IMR-90 (cell line): Measurements from ENCODE around the gene PLEKHG7.
"Not testable (repeated sequence)": the region's sequence is repeated elsewhere in the genome, so short reads cannot be mapped to it uniquely, and the experiment has no call there.

Experiments
- CHD1 ChIP-seq: IDR thresholded peaks from 2 replicates; pipeline ENCODE4 v1.6.1; 2012; ENCODE audit warnings: low read depth, low read length, improper control_type of control experiment
- ELK1 ChIP-seq: fragments of 150-350 bp; IDR thresholded peaks from 2 replicates; pipeline ENCODE4 v1.6.1; 2016; ENCODE audit warnings: low read depth, mild to moderate bottlenecking, low read length, moderate library complexity, borderline replicate concordance
- FOS ChIP-seq: fragments of 150-350 bp; IDR thresholded peaks from 2 replicates; pipeline ENCODE4 v1.6.1; 2016; ENCODE audit warnings: low read depth, low read length
- MAFK ChIP-seq: IDR thresholded peaks from 2 replicates; pipeline ENCODE4 v1.6.1; 2012; ENCODE audit warnings: low read depth, low read length, improper control_type of control experiment
- POLR2A ChIP-seq: IDR thresholded peaks from 2 replicates; pipeline ENCODE4 v1.6.1; 2012; ENCODE audit warnings: mild to moderate bottlenecking, low read depth, low read length
- RCOR1 ChIP-seq: IDR thresholded peaks from 2 replicates; pipeline ENCODE4 v1.6.1; 2012; ENCODE audit warnings: mild to moderate bottlenecking, low read length, improper control_type of control experiment; ENCODE audit not compliant: insufficient replicate concordance
- SMC3 ChIP-seq: fragments of 150-350 bp; IDR thresholded peaks from 2 replicates; pipeline ENCODE4 v1.6.1; 2016; ENCODE audit warnings: low read depth, mild to moderate bottlenecking, antibody characterized with exemption, low read length, moderate library complexity
- TF ChIP-seq, protein P1 (sequence below): conservative IDR thresholded peaks from 2 replicates; pipeline ENCODE4 v1.5.1; 2012; ENCODE audit warnings: mild to moderate bottlenecking, low read depth, low read length, improper control_type of control experiment

GRCh38 chr12:92654256-92654655 is 48.5 kb upstream of the PLEKHG7 start:
- not testable (repeated sequence) for TF ChIP-seq SMC3, POLR2A, MAFK, FOS, RCOR1, ELK1, CHD1
- TF ChIP-seq, protein P1, sequence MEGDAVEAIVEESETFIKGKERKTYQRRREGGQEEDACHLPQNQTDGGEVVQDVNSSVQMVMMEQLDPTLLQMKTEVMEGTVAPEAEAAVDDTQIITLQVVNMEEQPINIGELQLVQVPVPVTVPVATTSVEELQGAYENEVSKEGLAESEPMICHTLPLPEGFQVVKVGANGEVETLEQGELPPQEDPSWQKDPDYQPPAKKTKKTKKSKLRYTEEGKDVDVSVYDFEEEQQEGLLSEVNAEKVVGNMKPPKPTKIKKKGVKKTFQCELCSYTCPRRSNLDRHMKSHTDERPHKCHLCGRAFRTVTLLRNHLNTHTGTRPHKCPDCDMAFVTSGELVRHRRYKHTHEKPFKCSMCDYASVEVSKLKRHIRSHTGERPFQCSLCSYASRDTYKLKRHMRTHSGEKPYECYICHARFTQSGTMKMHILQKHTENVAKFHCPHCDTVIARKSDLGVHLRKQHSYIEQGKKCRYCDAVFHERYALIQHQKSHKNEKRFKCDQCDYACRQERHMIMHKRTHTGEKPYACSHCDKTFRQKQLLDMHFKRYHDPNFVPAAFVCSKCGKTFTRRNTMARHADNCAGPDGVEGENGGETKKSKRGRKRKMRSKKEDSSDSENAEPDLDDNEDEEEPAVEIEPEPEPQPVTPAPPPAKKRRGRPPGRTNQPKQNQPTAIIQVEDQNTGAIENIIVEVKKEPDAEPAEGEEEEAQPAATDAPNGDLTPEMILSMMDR = not testable (repeated sequence)
